ENCODE data around the gene PTK7. TPM values are rescaled to one million over a fixed set of nuclear protein-coding genes. Genes with fewer than 3 reads are reported as not detected.

The PTK7 gene
- total RNA-seq, result 118 and 123 TPM in 2 replicates

DNA sequence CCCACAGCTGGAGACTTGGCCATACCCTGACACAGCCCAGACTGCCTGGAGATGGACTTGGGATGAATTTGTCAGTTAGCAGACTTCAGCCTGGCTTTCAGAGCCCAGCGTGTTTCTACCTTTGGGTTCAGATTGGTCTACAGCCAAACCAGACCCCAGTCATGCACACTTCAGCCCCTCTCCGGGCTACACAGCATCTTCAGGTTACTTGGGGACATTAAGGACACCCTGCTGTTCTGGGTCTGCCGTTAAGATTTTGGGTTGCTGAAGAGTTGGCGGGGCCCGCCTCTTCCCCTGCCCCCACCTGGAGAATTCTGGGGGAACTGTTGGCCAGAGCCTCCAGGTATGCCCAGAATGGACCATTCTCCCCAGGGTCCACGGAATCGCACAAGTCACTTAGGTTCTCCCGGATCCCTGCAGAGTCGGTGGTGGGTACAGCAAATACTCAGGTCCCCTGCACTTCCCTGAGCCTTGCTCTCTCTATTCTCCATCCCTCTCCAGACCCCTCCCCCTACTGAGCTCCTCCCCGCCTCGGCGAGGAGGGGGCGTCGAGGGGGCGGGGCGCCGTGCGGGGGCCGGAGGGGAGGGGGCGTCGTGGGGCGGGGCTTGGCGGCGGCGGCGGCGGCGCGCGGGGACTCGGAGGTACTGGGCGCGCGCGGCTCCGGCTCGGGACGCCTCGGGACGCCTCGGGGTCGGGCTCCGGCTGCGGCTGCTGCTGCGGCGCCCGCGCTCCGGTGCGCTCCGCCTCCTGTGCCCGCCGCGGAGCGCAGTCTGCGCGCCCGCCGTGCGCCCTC lies at the start of gene PTK7:
Gene PTK7 (plus strand): TSS at position 645 of the 794 bp plus-strand sequence. CDS start 175 bp downstream, outside the sequence.

GRCh38 chr6:43053545-43054205 lies 22.4 kb upstream of the PTK7 start, which contains the start of gene CUL7:
Gene CUL7, minus strand, starts transcription at chr6:43053851. Its CDS starts 1,063 bp downstream, at chr6:43052788.

GRCh38 chr6:43059168-43060033 lies 16.7 kb upstream of the PTK7 start, which contains the start of the genes KLC4 and MRPL2:
Gene KLC4, plus strand, starts transcription at chr6:43059631. Its CDS starts 1,705 bp downstream, at chr6:43061336.
Gene MRPL2, minus strand, starts transcription at chr6:43059434. Its CDS starts 53 bp downstream, at chr6:43059381.

DNA sequence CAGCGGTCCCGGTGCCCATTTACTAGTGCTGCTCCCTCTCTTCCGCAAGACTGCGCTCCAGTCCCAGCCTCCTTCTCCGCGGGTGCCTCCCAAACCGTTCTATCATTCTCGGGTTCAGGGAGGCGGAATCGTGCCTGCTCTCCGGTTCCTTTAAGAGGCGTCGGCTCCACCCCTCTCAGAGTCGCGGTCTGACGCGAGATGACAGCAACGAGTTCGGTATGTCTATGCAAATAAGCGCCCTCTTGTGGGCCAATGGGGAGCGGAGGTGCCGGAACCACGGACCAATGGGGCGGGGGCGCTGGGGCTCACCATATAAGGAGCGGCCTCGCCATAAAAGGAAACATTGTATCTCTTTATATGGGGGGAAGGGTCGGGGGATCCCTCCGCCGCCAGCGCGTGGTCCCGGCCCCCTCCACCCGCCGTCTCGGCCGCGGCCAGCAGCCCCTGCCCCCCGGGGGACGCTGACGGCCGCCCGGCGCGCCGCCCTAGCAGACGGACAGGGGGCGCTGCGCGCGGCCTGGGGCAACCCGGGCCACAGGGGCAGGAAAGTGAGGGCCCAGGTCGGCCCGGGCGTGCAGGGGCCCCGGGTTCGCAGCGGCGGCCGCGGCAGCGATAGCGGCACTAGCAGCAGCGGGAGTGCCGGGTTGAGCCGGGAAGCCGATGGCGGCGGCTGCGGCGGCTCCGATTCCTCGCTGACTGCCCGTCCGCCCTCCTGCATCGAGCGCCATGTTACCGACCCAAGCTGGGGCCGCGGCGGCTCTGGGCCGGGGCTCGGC lies 95.0 kb downstream of the PTK7 start, which contains the start of gene SRF:
Gene SRF (plus strand): TSS at position 339 of the 776 bp plus-strand sequence. CDS start 388 bp downstream, at position 727.

DNA sequence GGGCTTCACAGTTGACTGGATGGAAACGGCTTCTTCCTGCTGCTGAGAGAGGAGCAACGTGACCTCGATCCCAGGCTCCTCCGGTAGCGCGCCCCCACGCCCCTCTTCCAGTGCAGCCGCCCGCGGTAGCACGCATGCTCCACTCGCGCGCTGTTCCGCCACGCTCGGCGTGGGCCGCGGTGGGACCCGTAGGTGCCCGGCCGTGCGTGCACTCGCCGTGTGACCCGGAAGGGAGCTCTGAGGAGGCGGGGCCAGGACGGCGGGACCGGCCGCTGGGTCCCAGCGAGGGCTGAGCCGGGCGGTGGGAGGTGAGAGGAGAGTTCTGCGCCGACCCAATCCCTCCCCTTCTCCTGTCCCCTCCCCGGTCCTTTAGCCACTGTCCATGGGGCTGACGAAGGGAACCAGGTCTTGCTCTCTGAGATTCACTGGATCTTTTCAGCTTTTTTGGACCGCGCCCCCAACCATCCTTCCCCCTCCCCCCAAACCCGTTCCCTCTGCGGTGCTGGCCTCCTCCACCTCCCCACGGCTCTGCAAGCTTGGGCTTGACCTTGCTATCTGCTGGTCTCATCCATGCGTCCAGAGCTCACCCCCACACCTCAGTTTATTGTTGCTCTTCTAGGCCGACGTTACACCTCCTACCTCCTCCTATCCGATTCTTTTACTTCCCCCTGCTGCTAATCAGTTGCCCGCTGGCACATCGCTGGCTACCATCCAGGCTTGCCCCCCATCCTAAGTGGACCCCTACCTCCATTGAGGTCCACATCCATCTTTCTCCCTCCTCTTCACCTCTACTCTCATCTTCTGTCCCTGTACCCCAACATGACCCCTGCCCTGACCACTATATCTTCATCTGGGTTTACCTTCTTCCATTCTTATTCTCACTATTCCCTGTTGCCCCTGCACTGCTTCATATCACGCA lies 106.1 kb downstream of the PTK7 start, which contains the start of gene CUL9:
Gene CUL9 (plus strand): TSS at position 255 of the 919 bp plus-strand sequence. CDS start 2,115 bp downstream, outside the sequence.

Other genes starting within 250 kb of the PTK7 start
- 96.4 and 119 TPM in 2 replicates for gene RPL7L1, start 196.7 kb upstream of the PTK7 start, total RNA-seq
- not detected in 2 replicates for gene PTCRA, start 160.3 kb upstream of the PTK7 start, total RNA-seq
- 45.3 and 62.0 TPM in 2 replicates for gene CNPY3, start 146.8 kb upstream of the PTK7 start, total RNA-seq
- gene GNMT, start 115.6 kb upstream of the PTK7 start, total RNA-seq, result not detected in 2 replicates
- 28.0 and 37.4 TPM in 2 replicates for gene PEX6, start 97.1 kb upstream of the PTK7 start, total RNA-seq
- 40.5 and 48.1 TPM in 2 replicates for gene PPP2R5D, start 91.7 kb upstream of the PTK7 start, total RNA-seq
- 76.3 and 99.3 TPM in 2 replicates for gene MEA1, start 62.4 kb upstream of the PTK7 start, total RNA-seq
- gene KLHDC3, start 62.1 kb upstream of the PTK7 start, total RNA-seq, result 61.0 and 76.7 TPM in 2 replicates
- 74.8 and 102 TPM in 2 replicates for gene RRP36, start 54.7 kb upstream of the PTK7 start, total RNA-seq
- 11.2 and 20.9 TPM in 2 replicates for gene CUL7, start 22.5 kb upstream of the PTK7 start, total RNA-seq
- 42.7 and 67.2 TPM in 2 replicates for gene MRPL2, start 16.9 kb upstream of the PTK7 start, total RNA-seq
- gene KLC4, start 16.7 kb upstream of the PTK7 start, total RNA-seq, result 11.6 and 14.6 TPM in 2 replicates
- gene SRF, start 95.0 kb downstream of the PTK7 start, total RNA-seq, result 21.0 and 31.2 TPM in 2 replicates
- gene CUL9, start 105.9 kb downstream of the PTK7 start, total RNA-seq, result 27.9 and 50.4 TPM in 2 replicates
- gene DNPH1, start 153.2 kb downstream of the PTK7 start, total RNA-seq, result 222 and 226 TPM in 2 replicates
- 0.04 TPM in 1 of 2 replicates, not detected in the other for gene TTBK1, start 167.2 kb downstream of the PTK7 start, total RNA-seq
- gene SLC22A7, start 221.9 kb downstream of the PTK7 start, total RNA-seq, result not detected in 2 replicates
- not detected in 2 replicates for gene CRIP3, start 232.5 kb downstream of the PTK7 start, total RNA-seq

All from hair follicular keratinocyte (primary cell).